ENCODE measurements around the gene NRG3.

NRG3 gene

GRCh38 chr10:82282782-82283456, 407.9 kb downstream of the NRG3 start:
- ChIA-PET POLR2A (no interaction called here), CTCF (no interaction called here)
- Histone ChIP-seq H3K4me3 (ENCODE audit: low read depth, low read length) (no peak overlapping the region), H3K9me3 (ENCODE audit: control insufficient read depth, insufficient read depth, low read depth, low read length) (no peaks in the 10 kb centered on the region), H3K27ac (ENCODE audit: extremely low read depth, low read depth, low read length) (no peak overlapping the region), H3K36me3 (ENCODE audit: control insufficient read depth in 2 of 2, insufficient read depth in 1 of 2, low read length in 2 of 2) (no peaks in the 10 kb centered on the region), H3K4me1 (ENCODE audit: control insufficient read depth, insufficient read depth, low read length) (no peaks in the 10 kb centered on the region)
- no peak for TF ChIP-seq ZNF175 (tag by site-specific recombination; IDR thresholded peaks at IDR 0.05)
- TF ChIP-seq ZFP41 (tag by site-specific recombination; IDR thresholded peaks at IDR 0.05; ENCODE audit: borderline replicate concordance) = no peak
- TF ChIP-seq, protein P1, sequence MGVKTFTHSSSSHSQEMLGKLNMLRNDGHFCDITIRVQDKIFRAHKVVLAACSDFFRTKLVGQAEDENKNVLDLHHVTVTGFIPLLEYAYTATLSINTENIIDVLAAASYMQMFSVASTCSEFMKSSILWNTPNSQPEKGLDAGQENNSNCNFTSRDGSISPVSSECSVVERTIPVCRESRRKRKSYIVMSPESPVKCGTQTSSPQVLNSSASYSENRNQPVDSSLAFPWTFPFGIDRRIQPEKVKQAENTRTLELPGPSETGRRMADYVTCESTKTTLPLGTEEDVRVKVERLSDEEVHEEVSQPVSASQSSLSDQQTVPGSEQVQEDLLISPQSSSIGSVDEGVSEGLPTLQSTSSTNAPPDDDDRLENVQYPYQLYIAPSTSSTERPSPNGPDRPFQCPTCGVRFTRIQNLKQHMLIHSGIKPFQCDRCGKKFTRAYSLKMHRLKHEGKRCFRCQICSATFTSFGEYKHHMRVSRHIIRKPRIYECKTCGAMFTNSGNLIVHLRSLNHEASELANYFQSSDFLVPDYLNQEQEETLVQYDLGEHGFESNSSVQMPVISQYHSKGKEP (tag by site-specific recombination; IDR thresholded peaks at IDR 0.05) = no peak
- TF ChIP-seq, protein P2, sequence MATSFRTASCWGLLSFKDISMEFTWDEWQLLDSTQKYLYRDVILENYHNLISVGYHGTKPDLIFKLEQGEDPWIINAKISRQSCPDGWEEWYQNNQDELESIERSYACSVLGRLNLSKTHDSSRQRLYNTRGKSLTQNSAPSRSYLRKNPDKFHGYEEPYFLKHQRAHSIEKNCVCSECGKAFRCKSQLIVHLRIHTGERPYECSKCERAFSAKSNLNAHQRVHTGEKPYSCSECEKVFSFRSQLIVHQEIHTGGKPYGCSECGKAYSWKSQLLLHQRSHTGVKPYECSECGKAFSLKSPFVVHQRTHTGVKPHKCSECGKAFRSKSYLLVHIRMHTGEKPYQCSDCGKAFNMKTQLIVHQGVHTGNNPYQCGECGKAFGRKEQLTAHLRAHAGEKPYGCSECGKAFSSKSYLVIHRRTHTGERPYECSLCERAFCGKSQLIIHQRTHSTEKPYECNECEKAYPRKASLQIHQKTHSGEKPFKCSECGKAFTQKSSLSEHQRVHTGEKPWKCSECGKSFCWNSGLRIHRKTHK (tag by site-specific recombination; IDR thresholded peaks at IDR 0.05) = no peak
- no peak for TF ChIP-seq ZNF664 (tag by site-specific recombination; IDR thresholded peaks at IDR 0.05)
- no peak for TF ChIP-seq ZNF561 (tag by site-specific recombination; IDR thresholded peaks at IDR 0.05; ENCODE audit: borderline replicate concordance)

- H3K36me3 ChIP-seq (ENCODE audit: control insufficient read depth in 2 of 2, insufficient read depth in 1 of 2, low read length in 2 of 2) = no peaks in the 10 kb centered on the region
- no peaks in the 10 kb centered on the region for H3K9me3 ChIP-seq (ENCODE audit: control insufficient read depth, insufficient read depth, low read depth, low read length)
- H3K4me1 ChIP-seq (ENCODE audit: control insufficient read depth, insufficient read depth, low read length) = no peaks in the 10 kb centered on the region
- no peak overlapping the region for H3K4me3 ChIP-seq (ENCODE audit: low read depth, low read length)
- POLR2A ChIA-PET = no interaction called here
- H3K27ac ChIP-seq (ENCODE audit: extremely low read depth, low read depth, low read length) = no peak overlapping the region
- TF ChIP-seq, protein P3, sequence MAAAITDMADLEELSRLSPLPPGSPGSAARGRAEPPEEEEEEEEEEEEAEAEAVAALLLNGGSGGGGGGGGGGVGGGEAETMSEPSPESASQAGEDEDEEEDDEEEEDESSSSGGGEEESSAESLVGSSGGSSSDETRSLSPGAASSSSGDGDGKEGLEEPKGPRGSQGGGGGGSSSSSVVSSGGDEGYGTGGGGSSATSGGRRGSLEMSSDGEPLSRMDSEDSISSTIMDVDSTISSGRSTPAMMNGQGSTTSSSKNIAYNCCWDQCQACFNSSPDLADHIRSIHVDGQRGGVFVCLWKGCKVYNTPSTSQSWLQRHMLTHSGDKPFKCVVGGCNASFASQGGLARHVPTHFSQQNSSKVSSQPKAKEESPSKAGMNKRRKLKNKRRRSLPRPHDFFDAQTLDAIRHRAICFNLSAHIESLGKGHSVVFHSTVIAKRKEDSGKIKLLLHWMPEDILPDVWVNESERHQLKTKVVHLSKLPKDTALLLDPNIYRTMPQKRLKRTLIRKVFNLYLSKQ (tag by site-specific recombination; IDR thresholded peaks at IDR 0.05; ENCODE audit: borderline replicate concordance) = no peak
- TF ChIP-seq ZBTB8A (tag by site-specific recombination; IDR thresholded peaks at IDR 0.05) (no peak), SETDB1 (IDR thresholded peaks at IDR 0.05; ENCODE audit: insufficient read length, low read length) (no peak), GLI4 (tag by site-specific recombination; IDR thresholded peaks at IDR 0.05) (no peak), ZFP37 (tag by site-specific recombination; IDR thresholded peaks at IDR 0.05) (no peak), MEIS1 (CRISPR knock-in tag; IDR thresholded peaks at IDR 0.05; ENCODE audit: borderline replicate concordance) (no peak), ZNF707 (tag by site-specific recombination; IDR thresholded peaks at IDR 0.05) (no peak), SP2 (tag by site-specific recombination; IDR thresholded peaks at IDR 0.05) (no peak), ZSCAN23 (tag by site-specific recombination; IDR thresholded peaks at IDR 0.05) (no peak), RBAK (tag by site-specific recombination; IDR thresholded peaks at IDR 0.05) (no peak), ZNF19 (tag by site-specific recombination; IDR thresholded peaks at IDR 0.05; ENCODE audit: low read depth) (no peak), ZNF785 (tag by site-specific recombination; IDR thresholded peaks at IDR 0.05) (no peak)
- TF ChIP-seq, protein P4, sequence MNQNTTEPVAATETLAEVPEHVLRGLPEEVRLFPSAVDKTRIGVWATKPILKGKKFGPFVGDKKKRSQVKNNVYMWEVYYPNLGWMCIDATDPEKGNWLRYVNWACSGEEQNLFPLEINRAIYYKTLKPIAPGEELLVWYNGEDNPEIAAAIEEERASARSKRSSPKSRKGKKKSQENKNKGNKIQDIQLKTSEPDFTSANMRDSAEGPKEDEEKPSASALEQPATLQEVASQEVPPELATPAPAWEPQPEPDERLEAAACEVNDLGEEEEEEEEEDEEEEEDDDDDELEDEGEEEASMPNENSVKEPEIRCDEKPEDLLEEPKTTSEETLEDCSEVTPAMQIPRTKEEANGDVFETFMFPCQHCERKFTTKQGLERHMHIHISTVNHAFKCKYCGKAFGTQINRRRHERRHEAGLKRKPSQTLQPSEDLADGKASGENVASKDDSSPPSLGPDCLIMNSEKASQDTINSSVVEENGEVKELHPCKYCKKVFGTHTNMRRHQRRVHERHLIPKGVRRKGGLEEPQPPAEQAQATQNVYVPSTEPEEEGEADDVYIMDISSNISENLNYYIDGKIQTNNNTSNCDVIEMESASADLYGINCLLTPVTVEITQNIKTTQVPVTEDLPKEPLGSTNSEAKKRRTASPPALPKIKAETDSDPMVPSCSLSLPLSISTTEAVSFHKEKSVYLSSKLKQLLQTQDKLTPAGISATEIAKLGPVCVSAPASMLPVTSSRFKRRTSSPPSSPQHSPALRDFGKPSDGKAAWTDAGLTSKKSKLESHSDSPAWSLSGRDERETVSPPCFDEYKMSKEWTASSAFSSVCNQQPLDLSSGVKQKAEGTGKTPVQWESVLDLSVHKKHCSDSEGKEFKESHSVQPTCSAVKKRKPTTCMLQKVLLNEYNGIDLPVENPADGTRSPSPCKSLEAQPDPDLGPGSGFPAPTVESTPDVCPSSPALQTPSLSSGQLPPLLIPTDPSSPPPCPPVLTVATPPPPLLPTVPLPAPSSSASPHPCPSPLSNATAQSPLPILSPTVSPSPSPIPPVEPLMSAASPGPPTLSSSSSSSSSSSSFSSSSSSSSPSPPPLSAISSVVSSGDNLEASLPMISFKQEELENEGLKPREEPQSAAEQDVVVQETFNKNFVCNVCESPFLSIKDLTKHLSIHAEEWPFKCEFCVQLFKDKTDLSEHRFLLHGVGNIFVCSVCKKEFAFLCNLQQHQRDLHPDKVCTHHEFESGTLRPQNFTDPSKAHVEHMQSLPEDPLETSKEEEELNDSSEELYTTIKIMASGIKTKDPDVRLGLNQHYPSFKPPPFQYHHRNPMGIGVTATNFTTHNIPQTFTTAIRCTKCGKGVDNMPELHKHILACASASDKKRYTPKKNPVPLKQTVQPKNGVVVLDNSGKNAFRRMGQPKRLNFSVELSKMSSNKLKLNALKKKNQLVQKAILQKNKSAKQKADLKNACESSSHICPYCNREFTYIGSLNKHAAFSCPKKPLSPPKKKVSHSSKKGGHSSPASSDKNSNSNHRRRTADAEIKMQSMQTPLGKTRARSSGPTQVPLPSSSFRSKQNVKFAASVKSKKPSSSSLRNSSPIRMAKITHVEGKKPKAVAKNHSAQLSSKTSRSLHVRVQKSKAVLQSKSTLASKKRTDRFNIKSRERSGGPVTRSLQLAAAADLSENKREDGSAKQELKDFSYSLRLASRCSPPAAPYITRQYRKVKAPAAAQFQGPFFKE (tag by site-specific recombination; IDR thresholded peaks at IDR 0.05; ENCODE audit: borderline replicate concordance) = no peak
- CTCF ChIA-PET = no interaction called here
Measured at GRCh38 chr10:82284180-82284579, 409.2 kb downstream of the NRG3 start.

All from HEK293 (cell line).